C1 segment of cervical spinal cord (tissue), 14 donors: ENCODE measurements around the gene BHLHE40.
A peak's percentile ranks its signal among the peaks of the same experiment; 100 is the strongest.
"Not testable (repeated sequence)": the region's sequence is repeated elsewhere in the genome, so short reads cannot be mapped to it uniquely, and the experiment has no call there.

Experiments used
- DNase-seq, 14 donors: peaks; one replicate each; lab custom pipeline; 2025; lab: John Stamatoyannopoulos, UW

The BHLHE40 gene

DNA sequence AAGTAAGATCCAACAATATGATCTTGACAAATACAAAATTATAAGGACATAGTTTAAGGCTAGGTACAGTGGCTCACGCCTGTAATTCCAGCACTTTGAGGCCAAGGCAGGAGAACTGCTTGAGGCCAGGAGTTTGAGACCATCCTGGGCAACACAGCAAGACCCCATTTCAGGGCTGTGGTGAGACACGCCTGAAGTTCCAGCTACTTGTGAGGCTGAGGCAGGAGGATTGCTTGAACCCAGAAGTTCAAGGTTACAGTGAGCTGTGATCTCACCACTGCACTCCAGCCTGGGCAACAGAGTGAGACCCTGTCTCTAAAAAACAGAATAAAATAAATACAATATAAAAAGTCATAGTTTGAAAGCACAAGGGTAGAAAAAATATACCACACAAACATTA is 17.4 kb upstream of the BHLHE40 start:
- DNase-seq = not testable (repeated sequence)

GRCh38 chr3:4963669-4964570 is 15.3 kb upstream of the BHLHE40 start:
- no peak for DNase-seq

- DNase-seq = not testable (repeated sequence)
Measured at GRCh38 chr3:4966006-4966405, 13.2 kb upstream of the BHLHE40 start.

DNA sequence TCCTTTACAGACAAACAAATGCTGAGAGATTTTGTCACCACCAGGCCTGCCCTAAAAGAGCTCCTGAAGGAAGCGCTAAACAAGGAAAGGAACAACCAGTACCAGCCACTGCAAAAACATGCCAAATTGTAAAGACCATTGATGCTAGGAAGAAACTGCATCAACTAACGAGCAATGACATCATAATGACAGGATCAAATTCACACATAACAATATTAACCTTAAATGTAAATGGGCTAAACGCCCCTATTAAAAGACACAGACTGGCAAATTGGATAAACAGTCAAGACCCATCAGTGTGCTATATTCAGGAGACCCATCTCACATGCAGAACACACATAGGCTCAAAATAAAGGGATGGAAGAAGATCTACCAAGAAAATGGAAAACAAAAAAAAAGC is 11.6 kb upstream of the BHLHE40 start:
- DNase-seq = not testable (repeated sequence)

- not testable (repeated sequence) for DNase-seq
Measured at GRCh38 chr3:4971437-4971836, 7.8 kb upstream of the BHLHE40 start.

- no peak for DNase-seq
Measured at GRCh38 chr3:4971838-4972237, 7.4 kb upstream of the BHLHE40 start.

DNA sequence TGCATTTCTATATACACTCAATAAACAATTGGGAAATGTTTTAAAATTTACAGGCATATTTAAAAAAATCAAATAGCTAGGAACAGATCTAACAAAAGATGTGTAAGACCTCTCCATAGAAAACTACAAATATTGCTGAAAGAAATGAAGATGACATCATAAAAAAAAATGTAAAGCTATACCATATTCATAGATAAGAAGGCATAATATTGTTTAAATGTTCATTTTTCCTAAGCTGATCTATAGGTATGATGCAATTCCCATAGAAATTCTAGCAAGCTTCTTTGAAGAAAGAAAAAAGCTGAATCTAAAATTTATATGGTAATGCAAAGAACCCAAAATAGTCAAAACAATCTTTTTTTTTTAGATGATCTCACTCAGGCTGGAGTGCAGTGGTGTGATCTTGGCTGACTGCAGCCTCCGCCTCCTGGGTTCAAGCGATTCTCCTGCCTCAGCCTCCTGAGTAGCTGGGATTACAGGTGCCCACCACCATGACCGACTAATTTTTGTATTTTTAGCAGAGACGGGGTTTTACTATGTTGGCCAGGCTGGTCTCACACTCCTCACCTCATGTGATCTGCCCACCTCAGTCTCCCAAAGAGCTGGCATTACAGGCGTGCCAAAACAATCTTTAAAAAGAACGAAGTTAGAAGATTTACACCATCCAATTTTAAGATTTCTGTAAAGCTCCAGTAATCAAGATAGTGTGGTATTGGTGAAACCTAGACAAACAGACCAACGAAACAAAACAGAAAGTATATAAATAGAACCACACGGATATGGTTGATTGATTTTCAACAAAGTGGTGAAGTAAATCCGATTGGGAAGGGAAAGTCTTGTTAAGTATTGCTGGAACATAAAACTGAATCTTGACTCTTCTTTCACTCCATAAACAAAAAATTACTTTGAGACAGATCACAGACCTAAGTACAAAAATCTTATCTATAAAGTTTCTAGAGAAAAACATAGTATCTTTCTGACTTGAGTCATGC is 6.3 kb upstream of the BHLHE40 start:
- DNase-seq = no peak

- no peak for DNase-seq
Measured at GRCh38 chr3:4974154-4974553, 5.1 kb upstream of the BHLHE40 start.

DNA sequence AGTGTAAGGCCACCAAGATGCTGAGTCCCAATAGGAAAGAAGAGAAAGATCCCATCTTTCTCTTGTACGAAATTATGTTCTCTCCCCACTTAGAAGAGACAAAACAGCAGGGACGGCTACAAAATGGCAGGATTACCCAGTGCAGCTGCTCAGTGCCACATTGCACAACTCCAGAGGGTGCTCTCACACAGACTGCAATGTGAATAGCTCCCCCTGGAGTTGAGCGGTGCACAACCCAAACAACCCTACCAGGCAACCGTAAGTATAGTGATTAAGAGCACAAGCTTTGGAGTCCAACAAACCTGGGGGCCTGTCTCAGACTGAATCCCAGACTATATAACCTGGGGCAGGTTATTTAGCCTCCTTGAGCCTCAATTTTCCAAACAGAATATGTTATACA is 3.1 kb upstream of the BHLHE40 start:
- DNase-seq = peak in 1 of 14 donors; percentile 19

DNA sequence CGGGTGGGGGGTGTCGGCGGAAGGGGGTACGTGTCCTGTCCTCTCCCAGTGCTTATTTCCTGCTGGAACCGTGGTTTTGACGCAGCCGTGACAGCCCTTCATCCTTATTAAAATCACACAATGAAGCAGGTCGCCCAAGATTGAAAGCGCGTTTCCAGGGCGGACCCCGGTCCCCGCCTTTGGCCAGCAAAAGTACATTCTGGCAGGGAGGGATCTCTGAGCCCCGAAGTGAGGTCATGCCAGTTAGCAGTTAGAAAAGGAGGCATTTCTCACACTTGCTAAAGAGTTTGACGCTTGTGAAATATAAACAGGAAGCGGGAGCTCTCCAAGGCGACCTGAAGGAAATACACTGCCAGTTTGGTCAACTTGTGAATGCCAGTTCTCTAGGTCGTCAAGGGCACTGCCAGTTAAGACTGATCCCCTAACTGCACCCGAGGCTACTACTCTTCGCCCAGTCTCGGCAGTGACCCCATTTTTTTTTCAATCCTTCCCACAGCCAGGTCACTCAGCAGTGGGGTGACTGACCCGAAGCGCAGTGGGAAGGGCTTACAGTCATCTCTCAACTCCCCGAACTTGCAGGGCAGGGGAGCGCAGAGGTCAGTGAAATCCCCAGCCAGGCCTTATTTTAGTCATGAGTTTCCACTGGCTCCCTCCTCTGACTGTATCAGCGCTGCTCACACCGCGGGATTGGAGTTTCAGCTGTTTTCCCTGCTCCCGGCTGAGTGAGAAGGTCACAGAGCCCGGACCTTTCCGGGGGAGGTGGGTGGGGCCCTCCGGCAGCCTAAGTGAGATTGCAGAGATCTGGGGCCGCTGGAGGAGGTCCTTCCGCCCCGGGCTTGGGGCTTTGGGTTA is 2.0 kb upstream of the BHLHE40 start:
- peak in 8 of 14 donors; percentile 42 to 79 (median 62) for DNase-seq

DNA sequence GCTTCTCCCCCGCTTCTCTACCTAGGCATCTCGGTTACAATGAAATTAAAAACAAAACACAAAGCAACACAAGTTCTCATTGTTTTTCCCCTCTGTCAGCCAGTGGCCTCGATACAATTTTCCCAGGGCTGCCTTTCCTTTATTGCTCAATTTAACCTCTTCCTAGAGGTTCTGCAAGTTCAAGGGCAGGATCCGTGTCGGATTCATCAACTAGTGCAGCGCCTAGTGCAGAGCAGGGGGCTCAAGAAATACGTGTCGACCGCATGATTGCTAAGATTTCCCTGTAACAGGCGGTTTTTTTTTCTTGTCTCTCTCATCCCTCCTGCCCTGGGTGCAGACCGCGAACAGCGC is 1.4 kb upstream of the BHLHE40 start:
- no peak for DNase-seq

GRCh38 chr3:4978204-4978965 is 852 bp upstream of the BHLHE40 start:
- peak in 13 of 14 donors; percentile 67 to 97 (median 91) for DNase-seq

DNA sequence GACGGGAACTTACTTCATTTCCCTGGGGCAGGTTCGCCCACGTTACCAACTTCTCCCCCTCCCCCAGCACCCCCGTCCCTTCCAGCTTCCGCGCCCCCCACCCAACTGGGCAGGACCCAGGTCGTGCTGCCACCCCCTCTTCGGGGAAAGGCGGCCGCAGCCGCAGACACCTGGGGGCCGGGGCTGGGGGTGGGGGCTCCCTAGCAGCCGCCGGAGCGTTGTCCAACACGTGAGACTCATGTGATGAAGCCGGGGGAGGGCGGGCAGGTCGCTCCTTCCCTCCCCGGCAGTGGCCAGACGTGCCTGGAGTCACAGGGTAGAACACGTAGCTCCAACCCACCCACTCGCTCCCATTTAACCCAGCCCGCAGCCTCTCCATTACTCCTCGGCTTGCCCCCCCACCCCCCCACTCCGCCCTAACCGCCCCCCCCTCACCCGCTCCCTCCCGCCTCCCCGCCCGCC is 240 bp upstream of the BHLHE40 start:
- peak; percentile 66 to 97 (median 91) for DNase-seq

- peak in 13 of 14 donors; percentile 25 to 83 (median 69) for DNase-seq
Measured at GRCh38 chr3:4980229-4981203, 1.3 kb downstream of the BHLHE40 start.

GRCh38 chr3:4981294-4981664 is 2.0 kb downstream of the BHLHE40 start:
- peak in 1 of 14 donors; percentile 17 for DNase-seq

GRCh38 chr3:4981665-4982494 is 2.6 kb downstream of the BHLHE40 start:
- peak in 2 of 14 donors; percentile 9 to 17 for DNase-seq

DNA sequence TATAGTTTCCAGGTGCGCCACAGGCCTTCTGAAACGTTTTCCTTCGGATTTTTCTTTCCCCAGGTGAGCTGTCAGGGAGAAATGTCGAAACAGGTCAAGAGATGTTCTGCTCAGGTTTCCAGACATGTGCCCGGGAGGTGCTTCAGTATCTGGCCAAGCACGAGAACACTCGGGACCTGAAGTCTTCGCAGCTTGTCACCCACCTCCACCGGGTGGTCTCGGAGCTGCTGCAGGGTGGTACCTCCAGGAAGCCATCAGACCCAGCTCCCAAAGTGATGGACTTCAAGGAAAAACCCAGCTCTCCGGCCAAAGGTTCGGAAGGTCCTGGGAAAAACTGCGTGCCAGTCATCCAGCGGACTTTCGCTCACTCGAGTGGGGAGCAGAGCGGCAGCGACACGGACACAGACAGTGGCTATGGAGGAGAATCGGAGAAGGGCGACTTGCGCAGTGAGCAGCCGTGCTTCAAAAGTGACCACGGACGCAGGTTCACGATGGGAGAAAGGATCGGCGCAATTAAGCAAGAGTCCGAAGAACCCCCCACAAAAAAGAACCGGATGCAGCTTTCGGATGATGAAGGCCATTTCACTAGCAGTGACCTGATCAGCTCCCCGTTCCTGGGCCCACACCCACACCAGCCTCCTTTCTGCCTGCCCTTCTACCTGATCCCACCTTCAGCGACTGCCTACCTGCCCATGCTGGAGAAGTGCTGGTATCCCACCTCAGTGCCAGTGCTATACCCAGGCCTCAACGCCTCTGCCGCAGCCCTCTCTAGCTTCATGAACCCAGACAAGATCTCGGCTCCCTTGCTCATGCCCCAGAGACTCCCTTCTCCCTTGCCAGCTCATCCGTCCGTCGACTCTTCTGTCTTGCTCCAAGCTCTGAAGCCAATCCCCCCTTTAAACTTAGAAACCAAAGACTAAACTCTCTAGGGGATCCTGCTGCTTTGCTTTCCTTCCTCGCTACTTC is 3.8 kb downstream of the BHLHE40 start:
- peak in 1 of 14 donors; percentile 23 for DNase-seq
